Astrocyte of the hippocampus (primary cell): Measurements from ENCODE around the gene FLRT3.

Experiments used
- DNase-seq: peaks from one replicate; pipeline ENCODE4 v3.0.0; 2011; ENCODE audit warnings: low read depth, low spot score

Gene FLRT3

GRCh38 chr20:14337400-14338171 is at the start of gene FLRT3:
Gene FLRT3 (minus strand): TSS chr20:14337612. CDS start chr20:14327506, 10,106 bp downstream.
- DNase-seq = peak; percentile 98

- DNase-seq = no peak
These were observed 49.3 kb upstream of the FLRT3 start for GRCh38 chr20:14386726-14387125.

- no peak for DNase-seq
These were observed 47.8 kb upstream of the FLRT3 start for GRCh38 chr20:14385176-14385740.

- peak; percentile 4 for DNase-seq
These were observed 47.2 kb upstream of the FLRT3 start for GRCh38 chr20:14384416-14385175.

- no peak for DNase-seq
These were observed 45.9 kb upstream of the FLRT3 start for GRCh38 chr20:14383335-14383734.

- DNase-seq = no peak
These were observed 40.9 kb upstream of the FLRT3 start for GRCh38 chr20:14378326-14378725.

- DNase-seq = no peak
These were observed 38.1 kb upstream of the FLRT3 start for GRCh38 chr20:14375416-14375985.

- no peak for DNase-seq
These were observed 36.8 kb upstream of the FLRT3 start for GRCh38 chr20:14374196-14374595.

- no peak for DNase-seq
These were observed 24.3 kb upstream of the FLRT3 start for GRCh38 chr20:14361509-14362345.

- DNase-seq = peak; percentile 9
These were observed 23.0 kb upstream of the FLRT3 start for GRCh38 chr20:14360416-14360815.

GRCh38 chr20:14355791-14356190 is 18.4 kb upstream of the FLRT3 start:
- no peak for DNase-seq

GRCh38 chr20:14344746-14345145 is 7.3 kb upstream of the FLRT3 start:
- no peak for DNase-seq

GRCh38 chr20:14343491-14344065 is 6.2 kb upstream of the FLRT3 start:
- DNase-seq = no peak

- no peak for DNase-seq
These were observed 5.5 kb upstream of the FLRT3 start for GRCh38 chr20:14342918-14343317.

- DNase-seq = no peak
These were observed 4.4 kb upstream of the FLRT3 start for GRCh38 chr20:14341801-14342200.

- DNase-seq = peak; percentile 57
These were observed 726 bp downstream of the FLRT3 start for GRCh38 chr20:14336686-14337085.

- peak; percentile 2 for DNase-seq
These were observed 2.4 kb downstream of the FLRT3 start for GRCh38 chr20:14335052-14335451.

GRCh38 chr20:14334306-14334930 is 3.0 kb downstream of the FLRT3 start:
- peak; percentile 79 for DNase-seq

GRCh38 chr20:14333721-14334120 is 3.7 kb downstream of the FLRT3 start:
- peak; percentile 23 for DNase-seq

GRCh38 chr20:14332866-14333265 is 4.5 kb downstream of the FLRT3 start:
- DNase-seq = peak; percentile 26

- DNase-seq = no peak
These were observed 5.8 kb downstream of the FLRT3 start for GRCh38 chr20:14331646-14332045.
